Suprapubic skin (tissue), 4 donors: ENCODE measurements around the gene KLHL17. TPM values are rescaled to one million over a fixed set of nuclear protein-coding genes. Genes with fewer than 3 reads are reported as not detected.

Source experiments
- DNase-seq, 2 donors: peaks; one replicate each; pipeline ENCODE4 v3.0.0-alpha.2; 2019; ENCODE audit warnings: low spot score in 2 of 2
- H3K27ac ChIP-seq: fragments of 200-600 bp; sonication (generic); one replicate; pipeline ENCODE4 v1.5.1; 2019
- H3K27me3 ChIP-seq: fragments of 200-600 bp; sonication (generic); one replicate; pipeline ENCODE4 v1.5.1; 2019
- H3K36me3 ChIP-seq: fragments of 200-600 bp; sonication (generic); one replicate; pipeline ENCODE4 v1.5.1; 2019
- H3K4me1 ChIP-seq: fragments of 200-600 bp; sonication (generic); one replicate; pipeline ENCODE4 v1.5.1; 2019
- H3K4me3 ChIP-seq: fragments of 200-600 bp; sonication (generic); one replicate; pipeline ENCODE4 v1.5.1; 2019; ENCODE audit warnings: mild to moderate bottlenecking
- H3K9me3 ChIP-seq: fragments of 200-600 bp; sonication (generic); one replicate; pipeline ENCODE4 v1.5.1; 2019
- EP300 ChIP-seq: sonication (generic); formaldehyde crosslinking; IDR thresholded peaks from one replicate; pipeline ENCODE4 v1.6.1; 2017; ENCODE audit warnings: antibody characterized with exemption
- POLR2A ChIP-seq, 2 donors: fragments of 450-650 bp; IDR thresholded peaks; one replicate each; pipeline ENCODE4 v1.6.1; 2017; ENCODE audit warnings: antibody characterized with exemption in 2 of 2, mild to moderate bottlenecking in 2 of 2, moderate library complexity in 2 of 2
- POLR2AphosphoS5 ChIP-seq, 3 donors: sonication (generic); formaldehyde crosslinking; IDR thresholded peaks; one replicate each; pipeline ENCODE4 v1.6.1; 2017; ENCODE audit warnings: antibody characterized with exemption in 3 of 3
- WGBS: methylation state at CpG from one replicate; pipeline ENCODE4 v1.1.5; 2018; 5-methylcytosine and 5-hydroxymethylcytosine counted together
- total RNA-seq, 4 donors: library from RNA; depleted of rRNA; stranded (reverse); fragments of >200 nt; gene quantifications; one replicate each; pipeline ENCODE4 v1.1.0, GENCODE V29; 2016
- TF ChIP-seq, protein P1 (sequence below), 2 donors: fragments of 200-600 bp in 1 of 2; fragments of 450-650 bp in 1 of 2; sonication (generic) in 1 of 2; IDR thresholded peaks; one replicate each; pipeline ENCODE4 v1.5.1; 2016 to 2019; ENCODE audit warnings: antibody characterized with exemption in 2 of 2, mild to moderate bottlenecking in 1 of 2, moderate library complexity in 1 of 2

The KLHL17 gene
- total RNA-seq, 4 donors from 2014 or later = 9.7 to 38.3 (median 17.0) TPM

GRCh38 chr1:929712-930632 is 30.4 kb upstream of the KLHL17 start:
- TF ChIP-seq, protein P1, sequence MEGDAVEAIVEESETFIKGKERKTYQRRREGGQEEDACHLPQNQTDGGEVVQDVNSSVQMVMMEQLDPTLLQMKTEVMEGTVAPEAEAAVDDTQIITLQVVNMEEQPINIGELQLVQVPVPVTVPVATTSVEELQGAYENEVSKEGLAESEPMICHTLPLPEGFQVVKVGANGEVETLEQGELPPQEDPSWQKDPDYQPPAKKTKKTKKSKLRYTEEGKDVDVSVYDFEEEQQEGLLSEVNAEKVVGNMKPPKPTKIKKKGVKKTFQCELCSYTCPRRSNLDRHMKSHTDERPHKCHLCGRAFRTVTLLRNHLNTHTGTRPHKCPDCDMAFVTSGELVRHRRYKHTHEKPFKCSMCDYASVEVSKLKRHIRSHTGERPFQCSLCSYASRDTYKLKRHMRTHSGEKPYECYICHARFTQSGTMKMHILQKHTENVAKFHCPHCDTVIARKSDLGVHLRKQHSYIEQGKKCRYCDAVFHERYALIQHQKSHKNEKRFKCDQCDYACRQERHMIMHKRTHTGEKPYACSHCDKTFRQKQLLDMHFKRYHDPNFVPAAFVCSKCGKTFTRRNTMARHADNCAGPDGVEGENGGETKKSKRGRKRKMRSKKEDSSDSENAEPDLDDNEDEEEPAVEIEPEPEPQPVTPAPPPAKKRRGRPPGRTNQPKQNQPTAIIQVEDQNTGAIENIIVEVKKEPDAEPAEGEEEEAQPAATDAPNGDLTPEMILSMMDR (IDR thresholded peaks at IDR 0.05) = no peak
- TF ChIP-seq POLR2AphosphoS5 (IDR thresholded peaks at IDR 0.05) = no peak
- TF ChIP-seq EP300 = no peak
- TF ChIP-seq POLR2A (IDR thresholded peaks at IDR 0.05) = no peak
- WGBS = 58% methylated on average over 37 of the region's 40 CpGs
- no peak overlapping the region for H3K4me3 ChIP-seq
- no peaks in the 10 kb centered on the region for H3K36me3 ChIP-seq
- H3K4me1 ChIP-seq = peaks cover 16% of the 10 kb centered on the region
- no peak for DNase-seq
- no peak overlapping the region for H3K27ac ChIP-seq
- H3K9me3 ChIP-seq = no peaks in the 10 kb centered on the region
- peaks cover 86% of the 10 kb centered on the region for H3K27me3 ChIP-seq

GRCh38 chr1:930633-931138 is 29.7 kb upstream of the KLHL17 start:
- 56% methylated on average over 17 of the region's 18 CpGs for WGBS
- no peak for DNase-seq
- no peak overlapping the region for H3K27ac ChIP-seq
- H3K4me3 ChIP-seq = no peak overlapping the region
- TF ChIP-seq POLR2A (IDR thresholded peaks at IDR 0.05) = no peak
- TF ChIP-seq EP300 = no peak
- TF ChIP-seq, protein P1 (IDR thresholded peaks at IDR 0.05) = no peak
- TF ChIP-seq POLR2AphosphoS5 (IDR thresholded peaks at IDR 0.05) = no peak
- H3K4me1 ChIP-seq = peaks cover 16% of the 10 kb centered on the region
- no peaks in the 10 kb centered on the region for H3K9me3 ChIP-seq
- H3K27me3 ChIP-seq = peaks cover 86% of the 10 kb centered on the region
- H3K36me3 ChIP-seq = no peaks in the 10 kb centered on the region

DNA sequence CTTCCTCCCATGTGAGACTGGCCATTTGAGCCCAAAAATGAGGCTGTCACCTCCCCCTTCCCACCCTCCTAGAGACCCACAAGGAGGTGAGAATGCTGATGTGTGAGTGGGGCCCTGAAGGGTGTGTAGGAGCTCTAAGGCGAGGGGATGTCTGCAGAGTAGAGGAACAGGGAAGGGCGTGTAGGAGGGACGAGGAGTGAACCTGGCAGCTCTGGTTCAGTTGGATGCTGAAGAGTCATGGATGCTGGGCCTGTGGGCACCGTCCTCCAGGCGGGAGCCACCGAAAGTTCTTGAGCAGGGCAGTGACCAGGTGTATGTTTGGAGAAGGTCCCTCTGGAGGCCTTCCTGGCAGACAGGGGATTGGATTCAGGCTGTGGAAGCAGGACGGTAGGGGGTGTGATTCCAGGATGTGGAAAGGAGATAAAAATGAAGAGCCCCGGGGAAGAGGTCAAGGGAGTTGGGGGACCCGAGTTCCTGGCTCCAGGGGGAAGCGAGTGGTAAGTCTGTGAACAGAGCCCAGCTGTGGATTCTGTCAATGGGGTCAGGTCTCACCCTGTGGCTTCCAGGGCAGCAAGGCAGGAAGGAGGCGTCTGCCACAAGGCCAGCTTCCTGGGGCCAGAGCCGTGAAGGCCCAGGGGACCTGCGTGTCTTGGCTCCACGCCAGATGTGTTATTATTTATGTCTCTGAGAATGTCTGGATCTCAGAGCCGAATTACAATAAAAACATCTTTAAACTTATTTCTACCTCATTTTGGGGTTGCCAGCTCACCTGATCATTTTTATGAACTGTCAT is 28.8 kb upstream of the KLHL17 start:
- 46% methylated on average over 15 of the region's 15 CpGs for WGBS
- no peaks in the 10 kb centered on the region for H3K36me3 ChIP-seq
- H3K9me3 ChIP-seq = no peaks in the 10 kb centered on the region
- DNase-seq = no peak
- H3K4me1 ChIP-seq = peaks cover 18% of the 10 kb centered on the region
- no peak overlapping the region for H3K4me3 ChIP-seq
- peaks cover 86% of the 10 kb centered on the region for H3K27me3 ChIP-seq
- TF ChIP-seq POLR2AphosphoS5 (IDR thresholded peaks at IDR 0.05) (no peak), POLR2A (IDR thresholded peaks at IDR 0.05) (no peak), EP300 (no peak)
- TF ChIP-seq, protein P1 (IDR thresholded peaks at IDR 0.05) = no peak
- H3K27ac ChIP-seq = no peak overlapping the region

DNA sequence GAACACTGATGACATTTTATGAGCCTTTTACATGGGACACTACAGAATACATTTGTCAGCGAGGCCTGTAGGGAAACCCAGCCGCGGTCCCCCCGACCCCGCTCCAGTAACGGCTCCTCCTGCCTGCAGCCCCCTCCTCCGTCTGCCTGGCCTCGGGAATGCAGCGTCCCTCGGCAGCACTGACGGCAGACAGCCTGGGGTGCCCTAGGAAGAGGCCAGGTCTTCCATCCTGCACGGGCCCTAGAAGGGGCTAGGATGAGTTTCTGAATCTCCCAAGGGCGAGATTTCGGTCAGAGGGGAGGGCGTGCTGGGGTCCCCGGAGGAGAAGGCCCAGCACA is 28.2 kb upstream of the KLHL17 start:
- no peak for DNase-seq
- H3K27me3 ChIP-seq = peaks cover 86% of the 10 kb centered on the region
- WGBS = 63% methylated on average over 16 of the region's 16 CpGs
- H3K9me3 ChIP-seq = no peaks in the 10 kb centered on the region
- peaks cover 20% of the 10 kb centered on the region for H3K4me1 ChIP-seq
- no peak overlapping the region for H3K4me3 ChIP-seq
- H3K27ac ChIP-seq = no peak overlapping the region
- TF ChIP-seq EP300 (no peak), POLR2AphosphoS5 (IDR thresholded peaks at IDR 0.05) (no peak), POLR2A (IDR thresholded peaks at IDR 0.05) (no peak)
- TF ChIP-seq, protein P1 (IDR thresholded peaks at IDR 0.05) = no peak
- no peaks in the 10 kb centered on the region for H3K36me3 ChIP-seq
